DOHH2 (cell line): ENCODE data around the gene PARVB.

Experiments
- H3F3A ChIP-seq: fragments of 200-600 bp; sonication (generic), shearing (Covaris generic); 2 replicates; pipeline ENCODE4 v1.6.0; 2016; ENCODE audit warnings: antibody characterized with exemption, mild to moderate bottlenecking; ENCODE audit not compliant: control insufficient read depth, insufficient read depth
- H3K27ac ChIP-seq: fragments of 200-600 bp; sonication (generic); 2 replicates; pipeline ENCODE4 v1.5.1; 2014; ENCODE audit warnings: low read depth, mild to moderate bottlenecking, low read length, moderate library complexity
- H3K27me3 ChIP-seq: fragments of 200-600 bp; sonication (generic); 2 replicates; pipeline ENCODE4 v1.6.1; 2014; ENCODE audit warnings: mild to moderate bottlenecking, low read length, mixed read lengths; ENCODE audit not compliant: control insufficient read depth
- H3K36me3 ChIP-seq: fragments of 200-600 bp; sonication (generic); 2 replicates; pipeline ENCODE4 v1.6.1; 2014; ENCODE audit warnings: mild to moderate bottlenecking, low read length, moderate library complexity, mixed read lengths; ENCODE audit not compliant: control insufficient read depth
- H3K4me1 ChIP-seq: fragments of 200-600 bp; sonication (generic); 2 replicates; pipeline ENCODE4 v1.6.1; 2014; ENCODE audit warnings: mild to moderate bottlenecking, low read length, mixed read lengths; ENCODE audit not compliant: control insufficient read depth
- H3K4me2 ChIP-seq: fragments of 200-600 bp; sonication (generic); 2 replicates; pipeline ENCODE4 v1.6.0; 2014; ENCODE audit warnings: mild to moderate bottlenecking, low read length, moderate library complexity
- H3K4me3 ChIP-seq: fragments of 200-600 bp; sonication (generic); 2 replicates; pipeline ENCODE4 v1.5.1; 2014; ENCODE audit warnings: mild to moderate bottlenecking, low read length, mixed read lengths
- H3K79me2 ChIP-seq: fragments of 200-600 bp; sonication (generic); 2 replicates; pipeline ENCODE4 v1.6.1; 2014; ENCODE audit warnings: mild to moderate bottlenecking, low read length, mixed read lengths; ENCODE audit not compliant: control insufficient read depth
- H3K9me2 ChIP-seq: fragments of 200-600 bp; sonication (generic); replicated peaks from 2 replicates; pipeline ENCODE4 v1.6.1; 2014; ENCODE audit warnings: mild to moderate bottlenecking, low read length, mixed read lengths; ENCODE audit not compliant: control insufficient read depth
- H3K9me3 ChIP-seq: fragments of 200-600 bp; sonication (generic); 2 replicates; pipeline ENCODE4 v1.6.1; 2014; ENCODE audit warnings: antibody characterized with exemption, low read length, mixed read lengths; ENCODE audit not compliant: control insufficient read depth, insufficient read depth
- H4K20me1 ChIP-seq: fragments of 200-600 bp; sonication (generic); 2 replicates; pipeline ENCODE4 v1.6.0; 2014; ENCODE audit warnings: low read depth, mild to moderate bottlenecking, antibody characterized with exemption, low read length, moderate library complexity; ENCODE audit not compliant: control insufficient read depth, insufficient read depth
- CTCF ChIP-seq: fragments of 200-600 bp; sonication (generic); IDR thresholded peaks from one replicate; pipeline ENCODE4 v1.5.1; 2014; ENCODE audit warnings: antibody characterized with exemption, mild to moderate bottlenecking, low read depth, low read length; ENCODE audit not compliant: poor library complexity, severe bottlenecking
- EZH2phosphoT487 ChIP-seq: fragments of 200-600 bp; sonication (generic); IDR thresholded peaks from 2 replicates; pipeline ENCODE4 v1.6.1; 2017; ENCODE audit warnings: borderline replicate concordance, mild to moderate bottlenecking, antibody characterized with exemption, low read length, moderate library complexity, mixed read lengths

PARVB gene

DNA sequence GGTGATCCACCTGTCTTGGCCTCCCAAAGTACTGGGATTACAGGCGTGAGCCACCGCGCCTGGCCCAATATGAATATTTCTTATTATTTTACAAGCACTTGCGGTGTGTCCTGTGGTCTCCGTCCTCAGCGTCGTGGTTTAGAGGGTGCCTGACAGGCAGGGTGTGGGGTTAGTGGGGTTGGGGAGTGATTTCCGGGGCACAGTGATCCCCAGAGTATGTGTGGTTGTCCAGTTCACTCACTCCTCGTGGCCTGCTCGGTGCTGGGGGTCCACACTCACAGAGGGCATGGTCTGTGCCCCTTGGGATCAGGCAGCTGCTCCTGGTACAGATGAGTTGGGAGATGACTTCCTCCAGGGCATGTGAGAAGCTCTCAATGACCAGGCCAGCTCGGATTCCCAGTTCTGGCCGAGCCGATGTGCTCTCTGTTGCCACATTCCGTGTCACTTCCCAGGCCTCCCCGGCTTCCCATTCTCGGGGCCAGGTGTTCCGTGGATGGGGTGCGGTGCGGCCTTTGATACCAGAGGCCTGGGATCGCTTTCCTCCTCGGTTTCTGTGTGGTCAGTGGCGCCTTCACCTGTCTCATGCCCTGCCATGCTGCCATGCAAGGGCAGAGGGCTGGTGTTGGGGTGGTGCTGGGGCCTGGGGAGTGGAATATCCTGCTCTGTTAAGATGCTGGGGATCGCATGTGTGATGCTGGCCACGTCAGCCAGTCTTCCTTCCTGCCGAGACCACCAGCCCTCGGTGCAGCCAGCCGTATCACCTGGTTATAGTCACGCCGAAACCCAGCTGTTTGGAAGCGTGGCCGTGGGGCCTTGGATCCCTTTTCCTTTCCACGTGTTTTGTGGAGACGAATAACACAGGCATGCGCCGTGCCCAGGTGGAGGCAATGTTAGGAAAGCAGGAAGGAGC lies 39.6 kb downstream of the PARVB start:
- H3K79me2 ChIP-seq: no peaks in the 10 kb centered on the region
- no peaks in the 10 kb centered on the region for H3K9me3 ChIP-seq
- H3K4me3 ChIP-seq: 0 out of 2 replicates have a peak overlapping the region, but pooled peaks have one; percentile 0
- no peak overlapping the region for H3K27ac ChIP-seq
- H3K4me2 ChIP-seq: peak overlapping the region; percentile 43
- no peaks in the 10 kb centered on the region for H3K36me3 ChIP-seq
- peaks cover 7% of the 10 kb centered on the region for H3K27me3 ChIP-seq
- no peaks in the 10 kb centered on the region for H3F3A ChIP-seq
- H4K20me1 ChIP-seq: no peaks in the 10 kb centered on the region
- no peaks in the 10 kb centered on the region for H3K9me2 ChIP-seq
- peaks cover 37% of the 10 kb centered on the region for H3K4me1 ChIP-seq
- TF ChIP-seq EZH2phosphoT487 (no peak), CTCF (no peak)

DNA sequence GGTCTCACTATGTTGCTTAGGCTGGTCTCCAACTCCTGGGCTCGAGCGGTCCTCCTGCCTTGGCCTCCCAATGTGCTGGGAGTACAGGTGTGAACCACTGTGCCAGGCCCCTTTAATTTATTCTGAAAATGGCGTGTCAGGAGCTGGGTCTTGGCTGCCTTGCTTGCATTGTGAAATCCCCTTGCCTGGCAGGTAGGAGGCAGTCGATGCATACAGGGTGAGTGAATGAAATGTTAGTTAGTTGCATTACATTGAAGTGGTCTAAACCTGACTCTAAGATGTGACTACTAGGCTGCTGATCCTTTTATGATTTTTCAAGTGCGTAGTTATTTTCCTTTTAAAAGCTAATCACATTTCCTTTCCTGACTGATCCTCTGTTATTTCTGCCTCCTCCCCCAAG lies 42.9 kb downstream of the PARVB start:
- Histone ChIP-seq H3K4me2 (no peak overlapping the region), H3K27me3 (peaks cover 11% of the 10 kb centered on the region), H3K79me2 (no peaks in the 10 kb centered on the region), H3K4me1 (peaks cover 41% of the 10 kb centered on the region), H3K36me3 (no peaks in the 10 kb centered on the region), H3F3A (no peaks in the 10 kb centered on the region), H3K9me2 (no peaks in the 10 kb centered on the region), H4K20me1 (no peaks in the 10 kb centered on the region), H3K4me3 (no peak overlapping the region), H3K9me3 (no peaks in the 10 kb centered on the region), H3K27ac (no peak overlapping the region)
- peak; percentile 32 for TF ChIP-seq CTCF
- TF ChIP-seq EZH2phosphoT487: no peak

- H3K4me3 ChIP-seq: no peak overlapping the region
- no peaks in the 10 kb centered on the region for H3K9me2 ChIP-seq
- H3K36me3 ChIP-seq: no peaks in the 10 kb centered on the region
- H4K20me1 ChIP-seq: no peaks in the 10 kb centered on the region
- H3K27ac ChIP-seq: no peak overlapping the region
- peak overlapping the region; percentile 41 for H3K4me2 ChIP-seq
- H3K27me3 ChIP-seq: peaks cover 11% of the 10 kb centered on the region
- no peaks in the 10 kb centered on the region for H3K9me3 ChIP-seq
- H3K4me1 ChIP-seq: peaks cover 39% of the 10 kb centered on the region
- no peaks in the 10 kb centered on the region for H3F3A ChIP-seq
- no peaks in the 10 kb centered on the region for H3K79me2 ChIP-seq
- TF ChIP-seq EZH2phosphoT487 (no peak), CTCF (no peak)
Observed at GRCh38 chr22:44067901-44068300, 43.8 kb downstream of the PARVB start.
